ENCODE data around the gene TCF7L2.
"Not testable (repeated sequence)": the region's sequence is repeated elsewhere in the genome, so short reads cannot be mapped to it uniquely, and the experiment has no call there.

Gene TCF7L2

DNA sequence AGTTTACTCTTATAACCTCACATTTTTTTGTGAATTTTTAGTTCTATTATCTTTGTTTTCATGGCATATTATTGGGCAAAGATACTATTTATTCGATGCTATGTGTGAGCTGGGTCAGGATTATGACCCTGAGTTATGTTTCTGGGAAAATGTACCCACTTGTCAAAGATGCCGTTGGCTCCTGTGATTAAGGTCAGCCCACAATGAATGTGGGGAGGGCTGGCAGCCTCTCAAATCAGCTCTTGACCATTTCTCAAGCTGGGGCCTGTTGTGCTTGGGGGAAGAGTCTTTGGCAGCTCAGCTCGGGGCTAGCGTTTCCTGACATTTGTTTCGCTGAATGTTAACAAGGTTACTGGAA lies 97.5 kb downstream of the TCF7L2 start:
- DNase-seq (ENCODE audit: low read depth) = no peak

DNA sequence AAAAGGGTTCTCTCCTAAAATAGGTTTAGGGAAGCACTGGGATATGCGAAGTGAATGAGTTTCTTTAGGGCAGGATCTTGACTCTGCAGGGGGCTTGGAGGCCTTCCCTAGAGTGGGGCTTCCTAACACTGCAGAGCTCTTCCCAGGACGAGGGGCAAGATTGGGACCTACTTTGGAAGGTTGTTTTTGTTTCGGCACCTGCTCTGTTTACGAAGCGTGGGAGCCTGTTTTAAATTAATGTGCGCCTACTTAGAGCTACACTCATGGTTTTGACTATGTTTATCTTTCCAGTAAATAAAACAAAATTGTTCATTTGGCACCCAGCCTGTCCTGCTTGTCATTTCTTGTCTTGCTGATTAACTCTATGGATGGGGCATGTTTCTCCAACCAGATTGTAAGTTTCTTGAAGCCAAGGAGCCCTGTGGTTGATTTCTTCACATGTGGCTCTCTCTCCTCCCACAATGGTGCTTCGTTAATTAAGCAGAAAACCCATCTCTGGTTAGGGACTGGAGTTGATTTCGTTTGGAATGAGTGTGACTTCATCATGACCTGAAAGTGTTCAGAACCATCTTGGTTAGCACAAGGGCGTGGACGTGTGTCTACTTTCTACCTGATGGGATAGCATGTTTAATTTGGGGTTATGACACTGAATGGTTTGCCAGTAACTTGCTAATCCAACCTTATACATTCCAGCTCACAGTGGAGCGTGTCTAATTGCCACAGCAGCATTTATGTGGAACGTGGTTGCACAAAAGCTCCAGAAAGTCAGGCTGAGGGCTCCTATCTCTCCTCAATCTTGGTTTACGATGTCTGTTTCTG lies 98.1 kb downstream of the TCF7L2 start:
- no peak for DNase-seq (ENCODE audit: low read depth)

DNA sequence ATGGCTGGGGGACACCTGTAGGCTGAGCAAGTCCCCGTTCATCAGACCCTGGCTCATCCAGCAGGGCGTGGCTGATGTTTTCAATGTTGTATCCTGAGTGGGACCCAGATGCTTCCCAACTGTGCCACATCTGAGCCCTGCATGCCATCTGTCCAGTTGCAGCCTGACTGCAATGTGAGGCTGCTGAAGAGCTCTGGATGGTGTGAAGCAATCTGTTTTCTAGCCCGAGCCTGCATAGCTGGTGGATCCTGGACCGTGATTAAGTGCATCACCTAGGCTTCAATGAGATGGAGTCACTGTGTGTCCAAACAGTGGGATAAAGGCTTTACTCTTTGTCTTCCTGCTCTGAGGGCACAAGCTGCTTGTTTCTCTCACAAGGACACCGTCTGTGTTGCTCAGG lies 99.8 kb downstream of the TCF7L2 start:
- no peak for DNase-seq (ENCODE audit: low read depth)

DNA sequence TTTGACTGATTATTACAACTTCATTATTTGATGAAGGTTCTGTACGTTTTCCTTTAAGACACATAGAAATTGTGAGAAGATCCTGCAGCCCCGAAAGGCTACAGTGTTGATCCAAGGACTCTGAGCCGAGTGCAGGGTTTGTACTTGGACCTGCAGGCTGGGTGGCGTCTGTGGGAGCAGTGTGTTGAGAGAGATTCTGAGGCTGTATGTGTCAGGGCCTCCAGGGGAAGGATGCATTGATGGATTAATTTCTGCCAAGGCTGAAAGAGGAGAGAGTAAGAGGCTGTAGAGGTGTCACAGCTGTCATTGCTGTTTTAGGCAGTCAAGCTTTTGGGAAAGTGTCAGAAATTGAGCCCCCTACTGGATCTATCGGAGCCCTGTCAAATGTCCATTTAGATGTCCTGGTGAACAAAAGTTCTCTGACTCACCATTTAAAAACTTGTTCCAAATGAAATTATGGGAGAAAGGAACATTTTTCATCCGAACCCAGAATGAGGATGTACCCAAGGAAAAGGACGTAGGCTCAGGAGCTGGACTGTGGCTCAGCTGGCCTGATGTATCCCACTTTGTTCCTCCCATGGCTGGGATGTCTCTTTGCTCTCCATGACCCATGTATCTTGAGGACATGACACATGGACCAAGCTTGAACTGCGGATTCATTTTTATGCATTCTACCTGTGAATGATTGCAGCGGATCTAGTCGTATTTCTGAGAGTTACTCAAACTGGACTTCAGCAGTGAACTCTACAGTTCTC lies 102.2 kb downstream of the TCF7L2 start:
- DNase-seq (ENCODE audit: low read depth) = no peak

DNA sequence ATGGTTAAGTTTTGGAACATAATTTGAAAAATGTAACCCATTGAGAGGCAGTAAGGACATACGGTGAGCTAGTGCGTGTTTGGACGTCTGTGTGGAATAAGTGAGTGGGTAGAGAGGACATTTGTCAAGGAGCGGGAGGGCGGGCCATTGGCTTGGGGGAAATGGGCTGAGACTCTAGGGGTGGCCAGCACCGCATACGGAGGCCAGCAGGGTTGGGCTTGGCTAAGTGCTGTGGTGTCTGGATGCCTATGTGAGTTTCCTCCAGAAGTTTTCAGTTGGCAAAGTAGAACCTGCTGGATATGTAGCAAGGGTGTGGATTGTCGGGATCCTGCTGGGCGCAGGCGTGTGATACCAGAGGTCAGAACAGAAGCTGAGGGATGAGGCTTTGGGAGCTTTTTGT lies 103.0 kb downstream of the TCF7L2 start:
- DNase-seq (ENCODE audit: low read depth) = no peak

DNA sequence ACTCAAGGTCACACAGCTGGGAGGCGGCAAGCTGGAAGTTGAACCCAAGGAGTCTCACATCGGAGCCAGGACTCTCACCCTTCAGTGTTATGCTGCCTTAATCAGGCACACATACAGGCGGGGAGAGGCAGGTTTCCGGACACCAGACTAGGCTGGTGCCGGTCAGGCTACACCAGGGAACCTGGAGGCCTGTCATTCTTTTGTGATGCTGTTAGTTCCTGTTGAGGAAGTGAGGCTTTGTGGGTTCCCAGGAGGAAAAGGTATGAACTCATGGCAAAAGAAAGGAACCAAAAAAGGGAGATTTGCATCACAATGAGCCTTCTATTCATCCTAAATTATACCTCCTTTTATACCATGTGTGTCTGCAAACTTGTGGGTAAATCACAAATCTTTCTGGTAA lies 103.8 kb downstream of the TCF7L2 start:
- DNase-seq (ENCODE audit: low read depth) = no peak

DNA sequence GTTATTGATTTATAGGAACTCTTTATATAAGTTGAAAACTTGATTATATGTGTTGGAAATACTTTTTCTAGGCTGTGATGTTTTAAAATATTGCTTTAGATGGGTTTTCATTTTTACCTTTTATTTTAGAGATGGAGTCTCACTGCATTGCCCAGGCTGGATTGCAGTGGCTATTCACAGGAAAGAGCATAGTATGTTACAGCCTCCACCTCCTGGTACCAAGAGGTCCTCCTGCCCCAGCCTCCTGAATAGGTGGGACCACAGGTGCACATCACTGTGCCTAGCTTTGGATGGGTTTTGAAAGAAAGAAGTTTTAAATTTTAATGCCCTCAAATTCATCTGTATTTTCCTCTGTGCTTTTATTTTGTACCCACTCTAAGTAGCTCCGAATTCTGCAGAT lies 105.4 kb downstream of the TCF7L2 start:
- DNase-seq (ENCODE audit: low read depth) = no peak

DNA sequence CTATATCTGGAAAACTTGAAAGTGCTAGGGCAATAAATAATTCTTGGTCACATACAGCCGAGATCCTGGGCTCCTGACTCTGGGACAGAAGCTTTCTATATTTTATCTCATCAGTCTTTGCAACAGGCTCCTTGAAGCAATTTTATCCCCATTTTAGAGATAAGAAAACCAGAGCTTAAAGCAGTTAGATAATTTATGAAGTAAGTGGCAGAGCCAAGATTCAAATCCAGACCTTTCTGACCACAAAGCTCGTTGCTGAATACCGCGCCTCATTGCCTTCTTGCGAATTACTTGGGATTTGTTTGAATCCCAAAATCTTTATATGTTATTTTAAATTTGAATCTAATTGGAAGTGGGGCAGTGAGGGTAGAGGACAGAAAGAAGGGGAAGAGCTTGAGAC lies 106.0 kb downstream of the TCF7L2 start:
- DNase-seq (ENCODE audit: low read depth) = no peak

DNA sequence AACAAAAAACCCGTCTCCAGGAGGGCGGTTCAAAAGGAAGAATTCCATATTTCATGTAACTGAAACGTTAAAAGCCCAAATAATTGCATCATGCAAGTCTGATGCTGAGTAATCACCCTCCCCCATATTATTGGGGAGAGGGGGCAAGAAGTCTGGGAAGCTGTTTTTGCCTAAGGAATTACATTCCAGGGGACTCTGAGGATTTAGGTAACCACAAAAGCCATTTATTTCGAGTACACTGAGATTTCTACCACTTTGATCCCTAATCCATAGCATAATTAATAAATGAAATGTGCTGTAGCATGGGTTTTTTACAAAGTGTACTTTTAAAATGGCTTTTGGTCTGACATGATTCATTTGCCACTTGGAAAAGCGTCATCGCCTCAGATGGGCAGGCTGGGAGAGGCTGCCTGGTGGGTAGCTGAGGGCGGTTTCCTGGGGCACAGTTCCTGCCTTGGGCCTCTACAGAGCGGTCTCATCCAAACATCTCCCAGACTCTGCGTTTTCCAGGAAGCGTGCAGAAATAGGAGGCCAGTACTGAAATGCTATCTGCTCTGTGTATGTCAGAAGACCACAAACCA lies 106.5 kb downstream of the TCF7L2 start:
- DNase-seq (ENCODE audit: low read depth) = no peak

DNA sequence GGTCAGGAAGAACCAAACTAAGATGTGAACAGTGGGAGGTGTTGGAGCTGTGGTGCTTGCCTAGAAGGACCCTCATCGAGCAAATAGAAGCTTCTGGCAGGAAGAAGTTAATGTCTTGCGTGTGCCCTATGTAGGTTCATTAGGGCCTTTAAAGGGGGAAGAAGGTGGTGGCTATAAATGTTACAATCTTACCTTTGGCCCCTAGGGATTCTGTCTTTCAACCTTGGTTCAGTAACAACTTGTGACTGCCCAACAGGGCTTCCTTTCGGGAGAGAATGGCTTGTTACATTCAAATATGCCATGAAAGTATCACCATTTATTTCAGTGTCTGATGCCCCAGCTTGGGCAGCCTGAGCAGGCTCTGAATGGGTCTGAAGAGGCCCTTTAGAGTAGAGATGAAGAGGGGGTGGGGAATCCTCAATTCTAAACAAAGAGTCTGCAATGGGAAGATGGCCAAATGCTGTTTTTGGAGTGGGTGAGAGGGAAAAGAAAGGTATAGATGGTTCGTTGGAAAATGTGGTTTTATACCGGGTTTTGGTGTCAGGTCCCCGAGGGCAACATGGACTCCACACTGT lies 108.0 kb downstream of the TCF7L2 start:
- no peak for DNase-seq (ENCODE audit: low read depth)

DNA sequence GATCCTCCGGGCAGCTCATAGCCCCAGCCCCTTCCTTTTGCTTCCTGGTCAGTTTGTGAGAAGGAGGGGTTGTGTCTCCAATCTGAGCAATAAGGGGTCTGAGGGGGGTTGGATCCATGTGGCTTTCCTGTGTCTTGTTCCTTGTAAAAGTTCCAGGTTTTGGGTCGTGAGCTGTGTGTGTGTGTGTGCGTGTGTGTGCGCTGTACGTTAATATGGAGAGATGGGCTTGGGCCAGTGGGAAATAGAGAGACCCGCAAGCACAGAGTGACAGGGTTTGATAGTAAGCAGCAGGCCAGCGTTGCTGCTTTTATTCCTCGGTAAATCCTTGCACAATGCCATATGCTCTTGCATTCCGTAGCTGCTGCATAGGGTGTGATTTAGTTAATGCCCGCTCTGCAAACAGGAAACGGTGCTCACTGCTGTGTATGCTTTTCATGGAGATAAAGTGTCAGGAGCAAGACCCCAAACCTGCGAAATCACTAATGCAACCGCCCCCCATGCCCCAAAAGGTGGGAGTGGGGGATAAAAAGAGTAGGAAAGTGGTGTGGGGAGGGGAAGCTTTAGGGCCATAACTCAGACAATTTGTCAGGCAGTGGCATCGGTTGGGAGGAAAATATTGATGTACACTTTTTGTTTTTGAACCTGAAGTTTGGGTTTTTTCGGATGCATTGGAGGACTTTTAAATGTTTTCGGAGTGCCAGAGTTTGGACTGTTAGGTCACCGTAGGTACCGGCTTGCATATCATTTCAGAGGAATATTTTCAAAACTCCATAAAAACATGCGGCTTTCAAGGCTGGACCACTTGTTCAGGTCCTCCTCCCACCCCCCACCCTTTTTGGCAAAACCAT lies 108.7 kb downstream of the TCF7L2 start:
- DNase-seq (ENCODE audit: low read depth) = no peak

DNA sequence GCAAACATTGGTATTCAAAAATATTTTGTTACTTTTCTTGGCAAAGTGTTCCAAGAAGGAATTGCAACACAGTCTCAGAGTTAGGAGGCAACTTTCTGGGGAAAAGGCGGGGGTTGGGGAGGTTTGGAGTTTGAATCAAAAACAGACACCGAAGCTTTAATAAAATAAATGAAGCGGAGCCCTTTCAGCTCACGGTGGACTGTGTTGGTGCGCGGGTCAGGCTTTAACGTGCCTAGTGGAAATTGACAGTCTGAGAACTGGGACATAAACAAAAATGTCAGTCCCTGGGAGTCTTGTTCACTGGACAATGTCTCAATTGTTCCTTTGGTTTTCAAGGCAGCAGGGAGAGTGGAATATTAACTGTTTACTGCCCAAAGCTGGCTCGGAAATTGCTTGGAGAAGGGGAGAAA lies 109.3 kb downstream of the TCF7L2 start:
- no peak for DNase-seq (ENCODE audit: low read depth)

DNA sequence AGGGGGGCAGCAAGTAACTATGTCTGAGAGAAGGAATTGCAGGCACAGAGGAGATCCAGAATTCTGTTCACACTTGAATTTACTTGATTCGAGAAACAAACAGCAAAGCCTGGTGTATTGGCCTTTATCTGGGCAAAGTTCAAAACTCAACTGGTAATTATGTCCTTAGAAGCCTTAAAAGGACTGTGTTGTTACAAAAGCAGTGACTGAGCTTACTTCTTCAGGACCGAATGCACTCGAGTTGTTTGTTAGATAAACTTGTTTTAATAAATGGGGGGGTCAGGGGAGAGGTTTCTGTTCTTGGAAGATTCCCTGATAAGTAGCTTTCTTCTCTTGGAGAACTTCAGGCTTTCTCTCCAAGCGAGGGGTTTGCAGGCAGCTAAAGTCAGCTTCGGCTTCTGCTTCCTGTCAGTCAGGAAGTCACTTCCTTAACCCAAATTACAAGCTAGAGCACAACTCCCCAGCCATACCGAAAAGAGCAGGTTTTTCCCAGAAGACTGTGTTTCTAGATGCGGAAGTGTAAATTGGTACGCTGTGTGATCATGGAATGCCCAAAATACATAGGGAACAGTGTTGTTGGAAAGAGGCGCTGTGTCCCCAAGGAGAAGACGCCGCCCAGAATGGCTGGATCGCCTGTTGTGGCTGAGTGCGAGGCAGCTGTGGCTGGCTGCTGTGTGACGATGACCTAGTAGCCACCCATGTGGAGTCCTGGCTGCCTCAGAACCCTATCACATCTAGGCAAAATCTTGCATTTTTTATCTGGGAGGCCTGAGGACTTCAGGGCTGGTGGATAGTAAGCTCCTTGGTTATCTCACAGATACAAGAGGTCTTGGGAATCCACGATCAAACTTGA lies 110.4 kb downstream of the TCF7L2 start:
- DNase-seq (ENCODE audit: low read depth) = no peak

DNA sequence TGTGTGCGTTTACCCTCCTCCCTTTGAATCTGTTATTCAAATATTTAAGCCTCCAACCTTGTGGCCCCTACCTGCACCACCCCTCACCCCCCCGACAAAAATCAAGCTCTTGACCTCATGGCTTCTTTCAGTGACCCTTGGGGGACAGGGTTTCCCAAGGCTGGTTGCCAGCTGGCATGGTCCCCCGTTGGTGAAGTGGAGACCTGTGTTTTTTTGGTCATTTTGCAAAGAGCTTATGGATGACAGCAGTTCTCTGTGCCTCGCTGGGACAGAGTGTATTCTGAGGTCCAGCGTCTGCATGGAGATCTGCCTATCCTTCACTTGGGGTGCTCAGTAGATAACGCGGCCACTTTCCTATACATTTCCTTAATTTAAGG lies 111.0 kb downstream of the TCF7L2 start:
- no peak for DNase-seq (ENCODE audit: low read depth)

DNA sequence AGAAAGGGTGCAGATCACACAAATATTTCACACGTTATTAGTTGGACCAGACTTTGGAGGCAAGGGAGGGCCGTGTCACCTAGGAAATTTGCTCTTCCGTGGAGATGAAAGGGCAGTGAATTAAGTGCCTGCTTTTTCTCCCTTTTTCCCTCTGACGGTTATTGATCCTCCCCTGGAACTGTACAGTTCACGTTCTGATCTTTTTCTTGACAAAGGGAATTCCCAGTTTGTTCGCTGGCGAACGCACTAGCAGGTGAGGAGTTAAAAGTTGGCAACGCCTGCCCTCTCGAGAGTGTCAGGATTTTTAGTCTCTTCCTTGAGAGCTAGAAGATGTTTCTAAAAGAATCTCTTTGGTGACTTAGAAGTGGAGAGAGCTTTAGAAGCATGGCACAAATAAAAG lies 111.5 kb downstream of the TCF7L2 start:
- no peak for DNase-seq (ENCODE audit: low read depth)

DNA sequence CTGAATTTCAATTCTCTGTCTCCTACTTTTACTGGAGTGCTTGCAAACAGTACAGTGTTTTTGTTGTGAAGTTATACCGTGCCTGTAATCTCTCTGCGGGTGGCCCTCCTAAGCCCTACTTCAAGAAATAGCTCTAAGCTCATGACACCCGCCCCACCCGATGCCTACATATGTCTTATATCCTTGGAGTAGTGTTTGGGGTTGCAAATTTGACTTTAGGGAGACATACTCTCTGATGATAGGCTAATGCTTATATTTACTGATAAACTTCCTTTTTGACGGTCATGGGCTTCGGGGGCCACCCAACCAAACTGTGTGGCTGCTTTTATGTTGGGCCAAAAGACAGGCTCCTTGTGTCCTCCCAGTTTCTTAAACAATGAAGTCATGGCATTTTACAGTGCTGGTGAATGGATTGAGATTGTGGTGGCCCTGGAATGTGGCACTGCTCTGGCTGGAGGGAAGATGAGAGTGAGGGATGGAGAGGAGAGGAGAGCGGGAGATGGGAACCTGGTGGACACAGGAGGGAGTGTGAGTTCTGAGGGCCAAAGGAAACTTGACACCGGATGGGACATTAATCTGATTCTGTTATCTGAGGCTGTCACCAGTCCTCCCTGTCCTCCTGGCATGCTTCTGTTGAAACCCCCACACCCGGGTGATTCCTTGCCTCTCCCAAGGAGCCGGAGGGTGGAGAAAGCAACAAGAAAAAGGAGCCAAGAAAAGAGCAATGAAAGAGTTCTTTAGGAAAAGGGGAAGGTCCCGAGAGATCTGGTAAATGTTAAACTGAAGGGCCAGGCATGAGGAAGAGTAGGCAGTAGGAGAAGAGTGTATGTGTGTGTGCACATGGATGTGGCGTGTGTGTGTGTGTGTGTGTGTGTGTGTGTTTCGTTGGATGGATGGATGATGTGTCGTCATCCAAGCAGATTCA lies 113.3 kb downstream of the TCF7L2 start:
- no peak for DNase-seq (ENCODE audit: low read depth)

DNA sequence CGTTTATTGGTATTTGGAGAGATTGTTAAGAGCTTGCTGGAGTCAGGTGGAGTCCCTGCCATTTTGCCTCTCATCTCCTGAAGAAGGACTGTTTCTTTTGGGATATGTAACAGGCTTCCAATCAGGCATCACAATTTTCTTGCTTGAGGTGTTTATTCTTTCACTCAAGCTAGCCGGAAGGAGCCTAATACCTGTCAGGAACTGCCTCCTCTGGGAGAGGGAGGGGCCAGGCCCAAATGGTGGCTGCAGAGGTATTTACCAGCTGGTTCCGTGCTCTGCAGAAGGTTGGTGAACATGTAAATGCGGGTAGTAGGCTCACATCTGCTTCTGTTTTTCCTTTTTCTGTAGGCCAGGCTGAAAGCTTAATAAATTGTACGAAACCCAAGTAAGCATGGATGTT lies 114.0 kb downstream of the TCF7L2 start:
- DNase-seq (ENCODE audit: low read depth) = no peak

DNA sequence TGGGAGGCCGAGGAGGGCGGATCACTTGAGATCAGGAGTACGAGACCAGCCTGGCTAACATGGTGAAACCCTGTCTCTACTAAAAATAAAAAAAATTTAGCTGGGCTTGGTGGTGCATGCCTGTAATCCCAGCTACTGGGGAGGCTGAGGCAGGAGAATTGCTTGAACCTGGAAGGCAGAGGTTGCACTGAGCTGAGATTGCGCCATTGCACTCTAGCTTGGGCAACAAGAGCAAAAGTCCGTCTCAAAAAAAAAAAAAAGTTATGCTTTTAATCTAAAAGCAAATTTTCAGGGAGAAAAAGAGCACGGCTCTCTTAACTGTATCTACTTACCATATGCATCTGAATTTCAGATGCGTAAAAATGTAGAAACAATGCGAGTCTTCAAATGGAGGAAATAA lies 116.1 kb downstream of the TCF7L2 start:
- DNase-seq (ENCODE audit: low read depth) = not testable (repeated sequence)

DNA sequence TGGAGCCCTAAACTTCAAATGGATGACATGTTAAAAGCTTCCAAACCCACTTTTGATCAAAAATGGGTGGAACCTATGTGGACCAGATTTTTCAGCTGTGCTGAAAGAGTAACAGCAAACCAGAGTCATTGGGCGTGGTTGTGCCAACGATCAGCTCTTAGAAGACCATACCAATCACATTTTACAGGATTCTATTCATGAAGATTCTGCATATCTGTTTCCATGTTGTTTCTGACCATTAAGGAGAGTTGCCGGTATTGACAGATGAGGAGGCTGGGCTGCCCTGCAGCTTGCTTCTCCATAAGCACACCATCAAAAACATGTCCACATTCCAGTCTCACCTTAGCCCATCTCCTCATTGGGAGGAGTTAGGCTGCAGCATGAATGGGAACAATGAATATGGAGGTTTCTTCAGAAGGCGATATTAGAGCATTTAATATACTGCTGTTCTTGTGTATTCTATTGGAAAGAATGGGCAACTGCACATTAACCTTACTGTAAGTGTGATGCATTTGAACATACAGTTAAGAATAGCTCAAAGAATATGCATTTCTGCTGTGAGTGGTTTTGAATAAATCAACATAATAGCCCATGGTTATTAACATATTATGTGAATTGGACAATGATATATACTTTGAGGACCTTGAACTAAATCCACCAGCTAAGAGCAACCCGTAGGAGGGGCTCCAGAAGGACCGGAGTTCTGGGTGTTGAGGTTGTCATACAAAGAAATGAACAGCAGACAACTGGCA lies 116.7 kb downstream of the TCF7L2 start:
- no peak for DNase-seq (ENCODE audit: low read depth)

All from activated T-helper 9 cell treated with anti-CD3 and anti-CD28 coated beads, Interleukin-2, amount 50 U/mL, for 16 hours (primary cell).